ENCODE data around the gene SPRN.

Gene SPRN

GRCh38 chr10:133401981-133402725 lies 22.3 kb downstream of the SPRN start:
- peaks cover 0 to 1% (median 0%) of the 10 kb centered on the region in 5 experiments for H3K9me3 ChIP-seq (ENCODE audit: control extremely low read depth in 1 of 5, control insufficient read depth in 4 of 5, insufficient read depth in 2 of 5, low read depth in 1 of 5, low read length in 4 of 5)
- peaks cover 22 to 72% (median 56%) of the 10 kb centered on the region in 4 experiments for H3K36me3 ChIP-seq (ENCODE audit: control insufficient read depth in 4 of 4, insufficient read depth in 4 of 4, low read length in 3 of 4)
- 98% methylated on average over 20 of the region's 21 CpGs for WGBS (ENCODE audit: insufficient coverage)
- H3K27me3 ChIP-seq (replicated peaks in 2 of 5; ENCODE audit: control insufficient read depth in 4 of 5, insufficient read depth in 5 of 5, low read length in 4 of 5): no peaks in the 10 kb centered on the region
- no peak for DNase-seq
- H3K27ac ChIP-seq (ENCODE audit: insufficient read depth in 1 of 2, low read depth in 1 of 2, low read length in 2 of 2, poor library complexity in 1 of 2, severe bottlenecking in 2 of 2): no peak overlapping the region
- ChIA-PET CTCF (interaction anchor here (1.5 kb wide), 1 partner anchor 10 kb away, joined by 3 read pairs; no protein-coding TSS in a partner anchor), POLR2A (no interaction called here)
- no peak overlapping the region for H3K4me3 ChIP-seq (ENCODE audit: control insufficient read depth in 1 of 7, extremely low read depth in 1 of 7, insufficient read depth in 4 of 7, low read depth in 2 of 7, low read length in 6 of 7)
- no peaks in the 10 kb centered on the region for H3K4me1 ChIP-seq (ENCODE audit: control extremely low read depth in 1 of 4, control insufficient read depth in 4 of 4, insufficient read depth in 4 of 4, low read length in 3 of 4)

GRCh38 chr10:133401500-133401899 lies 22.9 kb downstream of the SPRN start:
- Histone ChIP-seq H3K4me3 (ENCODE audit: control insufficient read depth in 1 of 7, extremely low read depth in 1 of 7, insufficient read depth in 4 of 7, low read depth in 2 of 7, low read length in 6 of 7) (no peak overlapping the region), H3K9me3 (ENCODE audit: control extremely low read depth in 1 of 5, control insufficient read depth in 4 of 5, insufficient read depth in 2 of 5, low read depth in 1 of 5, low read length in 4 of 5) (no peaks in the 10 kb centered on the region), H3K4me1 (ENCODE audit: control extremely low read depth in 1 of 4, control insufficient read depth in 4 of 4, insufficient read depth in 4 of 4, low read length in 3 of 4) (no peaks in the 10 kb centered on the region), H3K27me3 (replicated peaks in 2 of 5; ENCODE audit: control insufficient read depth in 4 of 5, insufficient read depth in 5 of 5, low read length in 4 of 5) (no peaks in the 10 kb centered on the region), H3K27ac (ENCODE audit: insufficient read depth in 1 of 2, low read depth in 1 of 2, low read length in 2 of 2, poor library complexity in 1 of 2, severe bottlenecking in 2 of 2) (no peak overlapping the region), H3K36me3 (ENCODE audit: control insufficient read depth in 4 of 4, insufficient read depth in 4 of 4, low read length in 3 of 4) (peaks cover 22 to 74% (median 56%) of the 10 kb centered on the region in 4 experiments)
- DNase-seq: no peak
- POLR2A ChIA-PET: no interaction called here
- 98% methylated on average over 11 of the region's 12 CpGs for WGBS (ENCODE audit: insufficient coverage)
- CTCF ChIA-PET: interaction anchor here (0.7 to 1.5 kb wide), 2 partner anchors 9 to 115 kb away, joined by 3 to 4 read pairs; no protein-coding TSS in a partner anchor

- H3K27ac ChIP-seq (ENCODE audit: insufficient read depth in 1 of 2, low read depth in 1 of 2, low read length in 2 of 2, poor library complexity in 1 of 2, severe bottlenecking in 2 of 2): no peak overlapping the region
- H3K9me3 ChIP-seq (ENCODE audit: control extremely low read depth in 1 of 5, control insufficient read depth in 4 of 5, insufficient read depth in 2 of 5, low read depth in 1 of 5, low read length in 4 of 5): no peaks in the 10 kb centered on the region
- ChIA-PET CTCF (interaction anchor here (0.7 kb wide), 1 partner anchor 115 kb away, joined by 4 read pairs; no protein-coding TSS in a partner anchor), POLR2A (no interaction called here)
- H3K36me3 ChIP-seq (ENCODE audit: control insufficient read depth in 4 of 4, insufficient read depth in 4 of 4, low read length in 3 of 4): peaks cover 25 to 79% (median 61%) of the 10 kb centered on the region in 4 experiments
- no peak for DNase-seq
- 94% methylated on average over 8 of the region's 10 CpGs for WGBS (ENCODE audit: insufficient coverage)
- no peak overlapping the region for H3K4me3 ChIP-seq (ENCODE audit: control insufficient read depth in 1 of 7, extremely low read depth in 1 of 7, insufficient read depth in 4 of 7, low read depth in 2 of 7, low read length in 6 of 7)
- H3K27me3 ChIP-seq (replicated peaks in 2 of 5; ENCODE audit: control insufficient read depth in 4 of 5, insufficient read depth in 5 of 5, low read length in 4 of 5): no peaks in the 10 kb centered on the region
- no peaks in the 10 kb centered on the region for H3K4me1 ChIP-seq (ENCODE audit: control extremely low read depth in 1 of 4, control insufficient read depth in 4 of 4, insufficient read depth in 4 of 4, low read length in 3 of 4)
Observed at GRCh38 chr10:133400624-133401424, 23.6 kb downstream of the SPRN start.

GRCh38 chr10:133399123-133399601 lies 25.3 kb downstream of the SPRN start:
- Histone ChIP-seq H3K9me3 (ENCODE audit: control extremely low read depth in 1 of 5, control insufficient read depth in 4 of 5, insufficient read depth in 2 of 5, low read depth in 1 of 5, low read length in 4 of 5) (no peaks in the 10 kb centered on the region), H3K27ac (ENCODE audit: insufficient read depth in 1 of 2, low read depth in 1 of 2, low read length in 2 of 2, poor library complexity in 1 of 2, severe bottlenecking in 2 of 2) (no peak overlapping the region), H3K27me3 (replicated peaks in 2 of 5; ENCODE audit: control insufficient read depth in 4 of 5, insufficient read depth in 5 of 5, low read length in 4 of 5) (no peaks in the 10 kb centered on the region), H3K4me3 (ENCODE audit: control insufficient read depth in 1 of 7, extremely low read depth in 1 of 7, insufficient read depth in 4 of 7, low read depth in 2 of 7, low read length in 6 of 7) (no peak overlapping the region), H3K36me3 (ENCODE audit: control insufficient read depth in 4 of 4, insufficient read depth in 4 of 4, low read length in 3 of 4) (peaks cover 17 to 68% (median 51%) of the 10 kb centered on the region in 4 experiments), H3K4me1 (ENCODE audit: control extremely low read depth in 1 of 4, control insufficient read depth in 4 of 4, insufficient read depth in 4 of 4, low read length in 3 of 4) (peaks cover 5 to 11% (median 8%) of the 10 kb centered on the region in 4 experiments)
- WGBS (ENCODE audit: insufficient coverage): 97% methylated on average over 15 of the region's 19 CpGs
- POLR2A ChIA-PET: no interaction called here
- CTCF ChIA-PET: interaction anchor here (1.7 kb wide), 1 partner anchor 69 kb away, joined by 5 read pairs; no protein-coding TSS in a partner anchor
- no peak for DNase-seq

GRCh38 chr10:133397938-133398337 lies 26.5 kb downstream of the SPRN start:
- ChIA-PET POLR2A (no interaction called here), CTCF (interaction anchor here (1.7 kb wide), 1 partner anchor 68 kb away, joined by 5 read pairs; no protein-coding TSS in a partner anchor)
- Histone ChIP-seq H3K9me3 (ENCODE audit: control extremely low read depth in 1 of 5, control insufficient read depth in 4 of 5, insufficient read depth in 2 of 5, low read depth in 1 of 5, low read length in 4 of 5) (no peaks in the 10 kb centered on the region), H3K4me1 (ENCODE audit: control extremely low read depth in 1 of 4, control insufficient read depth in 4 of 4, insufficient read depth in 4 of 4, low read length in 3 of 4) (peaks cover 5 to 16% (median 10%) of the 10 kb centered on the region in 4 experiments), H3K27ac (ENCODE audit: insufficient read depth in 1 of 2, low read depth in 1 of 2, low read length in 2 of 2, poor library complexity in 1 of 2, severe bottlenecking in 2 of 2) (no peak overlapping the region), H3K36me3 (ENCODE audit: control insufficient read depth in 4 of 4, insufficient read depth in 4 of 4, low read length in 3 of 4) (peaks cover 14 to 58% (median 44%) of the 10 kb centered on the region in 4 experiments), H3K4me3 (ENCODE audit: control insufficient read depth in 1 of 7, extremely low read depth in 1 of 7, insufficient read depth in 4 of 7, low read depth in 2 of 7, low read length in 6 of 7) (no peak overlapping the region), H3K27me3 (replicated peaks in 2 of 5; ENCODE audit: control insufficient read depth in 4 of 5, insufficient read depth in 5 of 5, low read length in 4 of 5) (no peaks in the 10 kb centered on the region)
- DNase-seq: no peak
- 98% methylated on average over 4 of the region's 7 CpGs for WGBS (ENCODE audit: insufficient coverage)

- ChIA-PET CTCF (no interaction called here), POLR2A (no interaction called here)
- no peaks in the 10 kb centered on the region for H3K27me3 ChIP-seq (replicated peaks in 2 of 5; ENCODE audit: control insufficient read depth in 4 of 5, insufficient read depth in 5 of 5, low read length in 4 of 5)
- over 99% methylated on average over 14 of the region's 19 CpGs for WGBS (ENCODE audit: insufficient coverage)
- H3K36me3 ChIP-seq (ENCODE audit: control insufficient read depth in 4 of 4, insufficient read depth in 4 of 4, low read length in 3 of 4): peaks cover 7 to 42% (median 31%) of the 10 kb centered on the region in 4 experiments
- H3K9me3 ChIP-seq (ENCODE audit: control extremely low read depth in 1 of 5, control insufficient read depth in 4 of 5, insufficient read depth in 2 of 5, low read depth in 1 of 5, low read length in 4 of 5): no peaks in the 10 kb centered on the region
- H3K4me1 ChIP-seq (ENCODE audit: control extremely low read depth in 1 of 4, control insufficient read depth in 4 of 4, insufficient read depth in 4 of 4, low read length in 3 of 4): peaks cover 5 to 16% (median 10%) of the 10 kb centered on the region in 4 experiments
- no peak for DNase-seq
- no peak overlapping the region for H3K27ac ChIP-seq (ENCODE audit: insufficient read depth in 1 of 2, low read depth in 1 of 2, low read length in 2 of 2, poor library complexity in 1 of 2, severe bottlenecking in 2 of 2)
- H3K4me3 ChIP-seq (ENCODE audit: control insufficient read depth in 1 of 7, extremely low read depth in 1 of 7, insufficient read depth in 4 of 7, low read depth in 2 of 7, low read length in 6 of 7): no peak overlapping the region
Observed at GRCh38 chr10:133396035-133396624, 28.3 kb downstream of the SPRN start.

Measured in common myeloid progenitor, CD34-positive (primary cell).